Measurements from ENCODE around the gene RXFP4. TPM values are rescaled to one million over a fixed set of nuclear protein-coding genes. Genes with fewer than 3 reads are reported as not detected.
"Not testable (repeated sequence)": the region's sequence is repeated elsewhere in the genome, so short reads cannot be mapped to it uniquely, and the experiment has no call there.

Gene RXFP4
- total RNA-seq, 1 donor from 2014 or later, result not detected

- peaks cover 87% of the 10 kb centered on the region for H3K4me1 ChIP-seq
- DNase-seq (ENCODE audit: extremely low spot score in 2 of 2), result no peak
Observed at GRCh38 chr1:155979597-155980343, 38.3 kb downstream of the RXFP4 start.

GRCh38 chr1:155981266-155982088, 40.0 kb downstream of the RXFP4 start:
- Histone ChIP-seq H3K9me3 (no peaks in the 10 kb centered on the region), H3K27ac (peak overlapping the region; percentile 95), H3K36me3 (no peaks in the 10 kb centered on the region), H3K4me1 (peaks cover 71% of the 10 kb centered on the region), H3K4me3 (peak overlapping the region; percentile 26 to 36), H3K27me3 (no peaks in the 10 kb centered on the region)
- intact Hi-C loops (cut with DNase I), result loop anchor here (5.0 kb wide), 1 partner anchor 39 kb away; the partner anchor contains the start of gene RXFP4
- TF ChIP-seq POLR2AphosphoS5 (IDR thresholded peaks at IDR 0.05; ENCODE audit: insufficient read depth in 1 of 2, low read depth in 1 of 2) (peak in 1 of 2 donors; percentile 36), POLR2A (IDR thresholded peaks at IDR 0.05) (no peak)
- DNase-seq (ENCODE audit: extremely low spot score in 2 of 2), result no peak

More at GRCh38 chr1:155979597-155980343, 38.3 kb downstream of the RXFP4 start:
- intact Hi-C loops (cut with DNase I), result loop anchor here (5.0 kb wide), 1 partner anchor 37 kb away; the partner anchor contains the start of gene RXFP4
- peak overlapping the region; percentile 85 to 87 for H3K4me3 ChIP-seq
- H3K27me3 ChIP-seq, result no peaks in the 10 kb centered on the region
- peak overlapping the region; percentile 95 for H3K27ac ChIP-seq
- H3K9me3 ChIP-seq, result no peaks in the 10 kb centered on the region
- no peaks in the 10 kb centered on the region for H3K36me3 ChIP-seq
- TF ChIP-seq CTCF (IDR thresholded peaks at IDR 0.05), result no peak
- TF ChIP-seq POLR2AphosphoS5 (IDR thresholded peaks at IDR 0.05; ENCODE audit: insufficient read depth in 1 of 2, low read depth in 1 of 2), result peak in 1 of 2 donors; percentile 41

- DNase-seq (ENCODE audit: extremely low spot score in 2 of 2), result no peak
- intact Hi-C loops (cut with DNase I), result loop anchor here (5.0 kb wide), 1 partner anchor 40 kb away; the partner anchor contains the start of gene RXFP4
- Histone ChIP-seq H3K27me3 (no peaks in the 10 kb centered on the region), H3K4me1 (peaks cover 65% of the 10 kb centered on the region), H3K9me3 (no peaks in the 10 kb centered on the region), H3K4me3 (peak overlapping the region; percentile 26 to 36), H3K27ac (peak overlapping the region; percentile 95), H3K36me3 (no peaks in the 10 kb centered on the region)
- TF ChIP-seq POLR2A (IDR thresholded peaks at IDR 0.05) (no peak), CTCF (IDR thresholded peaks at IDR 0.05) (no peak), POLR2AphosphoS5 (IDR thresholded peaks at IDR 0.05; ENCODE audit: insufficient read depth in 1 of 2, low read depth in 1 of 2) (no peak)
Observed at GRCh38 chr1:155982106-155982505, 40.7 kb downstream of the RXFP4 start.

GRCh38 chr1:155983191-155984024, 42.0 kb downstream of the RXFP4 start:
- Histone ChIP-seq H3K27ac (peak overlapping the region; percentile 95), H3K27me3 (no peaks in the 10 kb centered on the region), H3K36me3 (no peaks in the 10 kb centered on the region), H3K4me3 (peak overlapping the region; percentile 32 to 36), H3K4me1 (peaks cover 59% of the 10 kb centered on the region), H3K9me3 (no peaks in the 10 kb centered on the region)
- DNase-seq (ENCODE audit: extremely low spot score in 2 of 2), result no peak
- TF ChIP-seq POLR2AphosphoS5 (IDR thresholded peaks at IDR 0.05; ENCODE audit: insufficient read depth in 1 of 2, low read depth in 1 of 2), result peak; percentile 48 to 62
- no peak for TF ChIP-seq POLR2A (IDR thresholded peaks at IDR 0.05)
- intact Hi-C loops (cut with DNase I), result loop anchor here (5.0 kb wide), 1 partner anchor 41 kb away; the partner anchor contains the start of gene RXFP4

GRCh38 chr1:155984341-155984740, 42.9 kb downstream of the RXFP4 start:
- Histone ChIP-seq H3K4me1 (peaks cover 52% of the 10 kb centered on the region), H3K27ac (peak overlapping the region; percentile 95)
- DNase-seq (ENCODE audit: extremely low spot score in 2 of 2), result no peak

GRCh38 chr1:155984903-155985645, 43.6 kb downstream of the RXFP4 start:
- not testable (repeated sequence) for DNase-seq (ENCODE audit: extremely low spot score in 2 of 2); H3K9me3 ChIP-seq; H3K36me3 ChIP-seq; H3K4me3 ChIP-seq; H3K27me3 ChIP-seq
- Histone ChIP-seq H3K27ac (peak overlapping the region; percentile 95), H3K4me1 (peaks cover 44% of the 10 kb centered on the region)
- intact Hi-C loops (cut with DNase I), result loop anchor here (5.0 kb wide), 1 partner anchor 43 kb away; the partner anchor contains the start of gene RXFP4

More at GRCh38 chr1:155984341-155984740, 42.9 kb downstream of the RXFP4 start:
- Histone ChIP-seq H3K4me3 (no peak overlapping the region), H3K27me3 (no peaks in the 10 kb centered on the region), H3K36me3 (no peaks in the 10 kb centered on the region), H3K9me3 (no peaks in the 10 kb centered on the region)
- TF ChIP-seq CTCF (IDR thresholded peaks at IDR 0.05) (no peak), POLR2AphosphoS5 (IDR thresholded peaks at IDR 0.05; ENCODE audit: insufficient read depth in 1 of 2, low read depth in 1 of 2) (no peak), POLR2A (IDR thresholded peaks at IDR 0.05) (no peak)
- intact Hi-C loops (cut with DNase I), result loop anchor here (5.0 kb wide), 1 partner anchor 42 kb away; the partner anchor contains the start of gene RXFP4
